ENCODE data around the gene INTS1. TPM values are rescaled to one million over a fixed set of nuclear protein-coding genes. Genes with fewer than 3 reads are reported as not detected.

Gene INTS1
- total RNA-seq, 1 donor: 53.1 TPM

DNA sequence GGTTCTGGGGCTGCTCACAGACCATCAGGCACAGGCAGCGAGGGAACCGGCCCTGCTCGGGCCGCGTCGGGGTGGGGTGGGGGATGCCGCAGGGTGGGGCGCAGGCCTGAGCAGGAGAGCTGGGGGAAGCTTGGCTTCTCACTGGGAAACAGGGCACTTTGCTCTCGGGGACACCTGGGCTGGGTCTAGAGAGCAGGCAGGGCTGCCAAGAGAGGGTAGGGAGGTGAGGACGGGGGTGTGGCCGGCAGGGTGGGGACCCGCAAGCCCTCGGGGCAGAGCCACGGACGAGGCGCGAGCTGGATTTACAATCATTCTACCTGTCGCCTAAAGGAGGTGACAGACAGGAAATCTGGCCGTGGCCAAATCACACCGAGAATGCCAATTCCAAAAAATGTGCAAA, 11.1 kb downstream of the INTS1 start:
- no peak for DNase-seq (ENCODE audit: low read depth)
- TF ChIP-seq, protein P1, sequence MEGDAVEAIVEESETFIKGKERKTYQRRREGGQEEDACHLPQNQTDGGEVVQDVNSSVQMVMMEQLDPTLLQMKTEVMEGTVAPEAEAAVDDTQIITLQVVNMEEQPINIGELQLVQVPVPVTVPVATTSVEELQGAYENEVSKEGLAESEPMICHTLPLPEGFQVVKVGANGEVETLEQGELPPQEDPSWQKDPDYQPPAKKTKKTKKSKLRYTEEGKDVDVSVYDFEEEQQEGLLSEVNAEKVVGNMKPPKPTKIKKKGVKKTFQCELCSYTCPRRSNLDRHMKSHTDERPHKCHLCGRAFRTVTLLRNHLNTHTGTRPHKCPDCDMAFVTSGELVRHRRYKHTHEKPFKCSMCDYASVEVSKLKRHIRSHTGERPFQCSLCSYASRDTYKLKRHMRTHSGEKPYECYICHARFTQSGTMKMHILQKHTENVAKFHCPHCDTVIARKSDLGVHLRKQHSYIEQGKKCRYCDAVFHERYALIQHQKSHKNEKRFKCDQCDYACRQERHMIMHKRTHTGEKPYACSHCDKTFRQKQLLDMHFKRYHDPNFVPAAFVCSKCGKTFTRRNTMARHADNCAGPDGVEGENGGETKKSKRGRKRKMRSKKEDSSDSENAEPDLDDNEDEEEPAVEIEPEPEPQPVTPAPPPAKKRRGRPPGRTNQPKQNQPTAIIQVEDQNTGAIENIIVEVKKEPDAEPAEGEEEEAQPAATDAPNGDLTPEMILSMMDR (IDR thresholded peaks at IDR 0.05; ENCODE audit: insufficient read depth, low read length): no peak
- H3K4me3 ChIP-seq (ENCODE audit: low read depth, low read length): no peak overlapping the region

DNA sequence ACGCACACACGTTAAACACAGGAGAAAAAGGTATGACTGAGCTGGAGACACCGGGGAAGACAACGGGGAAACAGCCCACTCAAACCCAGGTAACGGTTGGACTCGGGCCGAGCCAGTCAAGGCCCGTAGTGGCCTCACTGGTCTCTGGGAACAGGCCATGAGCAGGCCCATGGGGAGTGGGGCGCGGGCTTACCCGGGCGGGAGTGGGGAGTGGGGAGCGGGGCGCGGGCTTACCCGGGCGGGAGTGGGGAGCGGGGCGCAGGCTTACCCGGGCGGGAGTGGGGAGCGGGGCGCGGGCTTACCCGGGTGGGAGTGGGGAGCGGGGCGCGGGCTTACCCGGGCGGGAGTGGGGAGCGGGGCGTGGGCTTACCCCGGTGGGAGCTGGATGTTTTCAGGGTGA, 11.5 kb downstream of the INTS1 start:
- TF ChIP-seq, protein P1 (IDR thresholded peaks at IDR 0.05; ENCODE audit: insufficient read depth, low read length): no peak
- no peak for DNase-seq (ENCODE audit: low read depth)

DNA sequence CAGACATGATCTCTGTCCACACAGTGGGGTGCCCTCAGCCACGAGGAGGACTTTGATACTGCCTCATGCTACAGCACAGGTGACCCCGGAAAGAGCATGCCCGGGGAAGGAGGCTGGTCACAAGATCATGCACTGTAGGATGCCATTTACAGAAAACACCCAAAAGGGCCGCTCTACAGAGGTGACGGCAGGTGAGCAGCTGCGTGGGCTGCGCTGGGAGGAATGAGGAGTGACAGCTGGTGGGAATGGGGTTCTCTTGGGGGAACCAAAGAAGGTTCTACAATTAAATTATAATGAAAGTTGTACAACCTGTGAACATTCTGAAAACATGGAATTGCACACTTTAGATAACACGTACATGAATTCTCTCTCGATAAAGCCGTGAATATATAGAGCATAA, 12.0 kb downstream of the INTS1 start:
- TF ChIP-seq, protein P1 (IDR thresholded peaks at IDR 0.05; ENCODE audit: insufficient read depth, low read length): no peak
- no peak for DNase-seq (ENCODE audit: low read depth)
- no peak overlapping the region for H3K4me3 ChIP-seq (ENCODE audit: low read depth, low read length)

More for the DNA sequence above, 11.5 kb downstream of the INTS1 start:
- H3K4me3 ChIP-seq (ENCODE audit: low read depth, low read length): no peak overlapping the region

DNA sequence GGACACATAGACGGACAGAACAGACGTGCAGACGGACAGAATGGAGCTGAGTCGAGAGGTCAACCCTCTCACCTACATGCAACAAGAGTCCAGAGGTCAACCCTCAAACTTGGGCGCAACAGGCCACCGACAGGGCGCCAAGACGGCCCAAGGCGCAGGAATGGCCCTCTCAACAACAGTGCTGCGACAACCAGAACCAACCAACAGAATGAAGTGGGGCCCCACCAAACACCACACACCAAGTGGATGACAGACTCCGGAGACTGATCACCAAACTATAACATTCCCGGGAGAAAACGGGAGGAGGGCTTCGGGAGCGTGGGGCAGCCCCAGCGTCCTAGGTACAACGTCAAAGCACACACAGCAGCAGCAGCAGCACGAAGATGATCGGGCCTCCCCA, 13.4 kb downstream of the INTS1 start:
- TF ChIP-seq, protein P1 (IDR thresholded peaks at IDR 0.05; ENCODE audit: insufficient read depth, low read length): no peak
- DNase-seq (ENCODE audit: low read depth): no peak
- H3K4me3 ChIP-seq (ENCODE audit: low read depth, low read length): no peak overlapping the region

DNA sequence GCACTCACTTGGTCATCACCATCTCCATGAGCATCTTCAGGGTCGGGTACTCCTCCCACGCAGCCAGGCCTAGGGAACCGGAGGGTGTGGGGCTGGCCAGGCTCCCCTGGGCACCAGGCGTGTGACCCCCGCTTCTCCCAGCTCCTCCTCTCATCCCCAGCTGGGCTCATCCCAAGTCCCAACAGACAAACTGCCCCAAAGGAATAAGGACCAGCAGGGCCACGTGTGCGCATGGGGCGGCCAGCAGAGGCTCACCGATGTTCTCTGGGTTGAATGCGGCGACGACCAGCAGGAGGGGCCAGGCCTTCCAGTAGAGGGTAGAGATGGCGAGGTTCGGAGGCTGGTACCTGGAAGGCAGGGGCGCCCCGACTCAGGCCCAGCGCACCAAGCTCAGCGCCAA, 14.9 kb downstream of the INTS1 start:
- H3K4me3 ChIP-seq (ENCODE audit: low read depth, low read length): no peak overlapping the region
- DNase-seq (ENCODE audit: low read depth): no peak
- TF ChIP-seq, protein P1 (IDR thresholded peaks at IDR 0.05; ENCODE audit: insufficient read depth, low read length): no peak

DNA sequence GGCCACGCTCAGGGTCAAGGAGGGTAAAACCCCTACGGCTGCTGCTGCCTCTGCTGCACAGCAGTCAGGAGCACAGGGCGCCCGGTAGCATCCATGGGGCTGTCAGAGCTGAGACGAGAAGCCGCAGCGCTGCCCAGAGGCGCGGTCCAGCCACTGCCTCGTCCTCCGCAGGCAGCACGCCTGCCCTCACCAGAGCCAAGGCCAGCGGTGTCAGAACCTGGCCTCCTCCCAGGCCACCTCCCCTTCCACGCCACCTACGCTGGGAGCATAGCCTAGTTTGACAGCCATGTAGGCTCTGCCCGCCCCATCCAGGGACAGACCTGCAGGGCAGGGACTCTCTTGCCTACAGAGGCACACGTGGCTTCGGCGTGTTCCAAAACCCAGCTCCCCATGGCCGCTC, 16.2 kb downstream of the INTS1 start:
- no peak overlapping the region for H3K4me3 ChIP-seq (ENCODE audit: low read depth, low read length)
- TF ChIP-seq, protein P1 (IDR thresholded peaks at IDR 0.05; ENCODE audit: insufficient read depth, low read length): no peak
- no peak for DNase-seq (ENCODE audit: low read depth)

DNA sequence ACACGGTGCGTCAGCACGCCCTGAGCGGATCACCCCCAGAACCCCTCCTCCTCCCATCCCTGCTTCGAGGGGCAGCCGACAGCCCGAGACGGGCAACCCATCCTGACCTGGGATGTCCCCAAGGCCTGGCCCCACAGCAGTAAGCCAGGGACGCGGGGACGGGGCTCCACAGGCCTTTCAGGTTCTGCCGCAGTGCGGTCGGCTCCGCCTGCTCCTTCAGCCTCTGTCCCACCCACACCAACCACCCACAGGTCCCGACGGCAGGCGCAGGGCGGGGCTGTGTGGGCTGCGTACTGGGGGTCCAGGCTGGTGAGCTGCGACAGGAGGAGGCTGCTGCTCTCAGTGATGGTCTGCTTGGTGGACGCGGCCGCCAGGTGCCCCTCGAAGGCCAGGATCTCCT, 16.7 kb downstream of the INTS1 start:
- TF ChIP-seq, protein P1 (IDR thresholded peaks at IDR 0.05; ENCODE audit: insufficient read depth, low read length): no peak
- no peak for DNase-seq (ENCODE audit: low read depth)
- no peak overlapping the region for H3K4me3 ChIP-seq (ENCODE audit: low read depth, low read length)
